ENCODE data around the gene TRPM1.

Gene TRPM1

GRCh38 chr15:31101262-31102038 lies at the start of gene TRPM1:
TRPM1 (minus strand) TSS chr15:31101725; CDS start chr15:31081355, 20,370 bp downstream.
- DNase-seq, result no peak

GRCh38 chr15:31150732-31151231 lies 49.3 kb upstream of the TRPM1 start:
- TF ChIP-seq POLR2A (IDR thresholded peaks at IDR 0.05; ENCODE audit: low read length), result no peak
- TF ChIP-seq GATA1 (IDR thresholded peaks at IDR 0.05; ENCODE audit: low read depth, low read length), result no peak

More at GRCh38 chr15:31101262-31102038, at the start of gene TRPM1:
- TF ChIP-seq POLR2A (IDR thresholded peaks at IDR 0.05; ENCODE audit: low read length) (no peak), GATA1 (IDR thresholded peaks at IDR 0.05; ENCODE audit: low read depth, low read length) (no peak)

GRCh38 chr15:31149987-31150386 lies 48.5 kb upstream of the TRPM1 start:
- no peak for TF ChIP-seq GATA1 (IDR thresholded peaks at IDR 0.05; ENCODE audit: low read depth, low read length)
- no peak for TF ChIP-seq POLR2A (IDR thresholded peaks at IDR 0.05; ENCODE audit: low read length)
- DNase-seq, result no peak

More at GRCh38 chr15:31150732-31151231, 49.3 kb upstream of the TRPM1 start:
- DNase-seq, result no peak

GRCh38 chr15:31149088-31149505 lies 47.6 kb upstream of the TRPM1 start:
- TF ChIP-seq POLR2A (IDR thresholded peaks at IDR 0.05; ENCODE audit: low read length) (no peak), GATA1 (IDR thresholded peaks at IDR 0.05; ENCODE audit: low read depth, low read length) (no peak)
- no peak for DNase-seq

- TF ChIP-seq POLR2A (IDR thresholded peaks at IDR 0.05; ENCODE audit: low read length) (no peak), GATA1 (IDR thresholded peaks at IDR 0.05; ENCODE audit: low read depth, low read length) (no peak)
- no peak for DNase-seq
Observed at GRCh38 chr15:31148297-31149087, 47.0 kb upstream of the TRPM1 start.

GRCh38 chr15:31147944-31148296 lies 46.4 kb upstream of the TRPM1 start:
- TF ChIP-seq GATA1 (IDR thresholded peaks at IDR 0.05; ENCODE audit: low read depth, low read length) (no peak), POLR2A (IDR thresholded peaks at IDR 0.05; ENCODE audit: low read length) (no peak)
- no peak for DNase-seq

GRCh38 chr15:31147456-31147855 lies 45.9 kb upstream of the TRPM1 start:
- no peak for DNase-seq
- TF ChIP-seq GATA1 (IDR thresholded peaks at IDR 0.05; ENCODE audit: low read depth, low read length) (no peak), POLR2A (IDR thresholded peaks at IDR 0.05; ENCODE audit: low read length) (no peak)

GRCh38 chr15:31145271-31145911 lies 43.9 kb upstream of the TRPM1 start:
- DNase-seq, result no peak

GRCh38 chr15:31141792-31142191 lies 40.3 kb upstream of the TRPM1 start:
- TF ChIP-seq POLR2A (IDR thresholded peaks at IDR 0.05; ENCODE audit: low read length) (no peak), GATA1 (IDR thresholded peaks at IDR 0.05; ENCODE audit: low read depth, low read length) (no peak)
- no peak for DNase-seq

More at GRCh38 chr15:31145271-31145911, 43.9 kb upstream of the TRPM1 start:
- no peak for TF ChIP-seq GATA1 (IDR thresholded peaks at IDR 0.05; ENCODE audit: low read depth, low read length)
- no peak for TF ChIP-seq POLR2A (IDR thresholded peaks at IDR 0.05; ENCODE audit: low read length)

- DNase-seq, result no peak
- TF ChIP-seq POLR2A (IDR thresholded peaks at IDR 0.05; ENCODE audit: low read length), result no peak
- no peak for TF ChIP-seq GATA1 (IDR thresholded peaks at IDR 0.05; ENCODE audit: low read depth, low read length)
Observed at GRCh38 chr15:31136607-31137328, 35.2 kb upstream of the TRPM1 start.

GRCh38 chr15:31136016-31136415 lies 34.5 kb upstream of the TRPM1 start:
- DNase-seq, result no peak
- no peak for TF ChIP-seq GATA1 (IDR thresholded peaks at IDR 0.05; ENCODE audit: low read depth, low read length)
- no peak for TF ChIP-seq POLR2A (IDR thresholded peaks at IDR 0.05; ENCODE audit: low read length)

- no peak for TF ChIP-seq POLR2A (IDR thresholded peaks at IDR 0.05; ENCODE audit: low read length)
- no peak for TF ChIP-seq GATA1 (IDR thresholded peaks at IDR 0.05; ENCODE audit: low read depth, low read length)
Observed at GRCh38 chr15:31135523-31135922, 34.0 kb upstream of the TRPM1 start.

GRCh38 chr15:31133890-31134289 lies 32.4 kb upstream of the TRPM1 start:
- no peak for TF ChIP-seq GATA1 (IDR thresholded peaks at IDR 0.05; ENCODE audit: low read depth, low read length)
- DNase-seq, result no peak

More at GRCh38 chr15:31135523-31135922, 34.0 kb upstream of the TRPM1 start:
- no peak for DNase-seq

All from erythroblast (primary cell).